ENCODE results near the gene HRH2.
"Not testable (repeated sequence)": the region's sequence is repeated elsewhere in the genome, so short reads cannot be mapped to it uniquely, and the experiment has no call there.

HRH2 gene

GRCh38 chr5:175737481-175737880, 79.6 kb downstream of the HRH2 start:
- DNase-seq (ENCODE audit: low read depth in 2 of 3, low spot score in 1 of 3), result no peak

- no peak for DNase-seq (ENCODE audit: low read depth in 2 of 3, low spot score in 1 of 3)
Measured at GRCh38 chr5:175738126-175738525, 80.3 kb downstream of the HRH2 start.

GRCh38 chr5:175738602-175739133, 80.8 kb downstream of the HRH2 start:
- no peak for DNase-seq (ENCODE audit: low read depth in 2 of 3, low spot score in 1 of 3)

- DNase-seq (ENCODE audit: low read depth in 2 of 3, low spot score in 1 of 3), result no peak
Measured at GRCh38 chr5:175740014-175740413, 82.1 kb downstream of the HRH2 start.

GRCh38 chr5:175741556-175741955, 83.7 kb downstream of the HRH2 start:
- DNase-seq (ENCODE audit: low read depth in 2 of 3, low spot score in 1 of 3), result no peak

- no peak for DNase-seq (ENCODE audit: low read depth in 2 of 3, low spot score in 1 of 3)
Measured at GRCh38 chr5:175742290-175742994, 84.6 kb downstream of the HRH2 start.

- no peak for DNase-seq (ENCODE audit: low read depth in 2 of 3, low spot score in 1 of 3)
Measured at GRCh38 chr5:175743676-175744210, 85.9 kb downstream of the HRH2 start.

- no peak for DNase-seq (ENCODE audit: low read depth in 2 of 3, low spot score in 1 of 3)
Measured at GRCh38 chr5:175745210-175745609, 87.3 kb downstream of the HRH2 start.

GRCh38 chr5:175746851-175747250, 89.0 kb downstream of the HRH2 start:
- no peak for DNase-seq (ENCODE audit: low read depth in 2 of 3, low spot score in 1 of 3)

- no peak for DNase-seq (ENCODE audit: low read depth in 2 of 3, low spot score in 1 of 3)
Measured at GRCh38 chr5:175747539-175748060, 89.7 kb downstream of the HRH2 start.

- DNase-seq (ENCODE audit: low read depth in 2 of 3, low spot score in 1 of 3), result no peak
Measured at GRCh38 chr5:175748650-175749049, 90.8 kb downstream of the HRH2 start.

GRCh38 chr5:175749591-175749990, 91.7 kb downstream of the HRH2 start:
- no peak for DNase-seq (ENCODE audit: low read depth in 2 of 3, low spot score in 1 of 3)

GRCh38 chr5:175750511-175750931, 92.7 kb downstream of the HRH2 start:
- DNase-seq (ENCODE audit: low read depth in 2 of 3, low spot score in 1 of 3), result no peak

- DNase-seq (ENCODE audit: low read depth in 2 of 3, low spot score in 1 of 3), result no peak
Measured at GRCh38 chr5:175751369-175751768, 93.5 kb downstream of the HRH2 start.

- DNase-seq (ENCODE audit: low read depth in 2 of 3, low spot score in 1 of 3), result no peak
Measured at GRCh38 chr5:175752826-175753535, 95.1 kb downstream of the HRH2 start.

- no peak for DNase-seq (ENCODE audit: low read depth in 2 of 3, low spot score in 1 of 3)
Measured at GRCh38 chr5:175753536-175754402, 95.9 kb downstream of the HRH2 start.

GRCh38 chr5:175759991-175760390, 102.1 kb downstream of the HRH2 start:
- not testable (repeated sequence) for DNase-seq (ENCODE audit: low read depth in 2 of 3, low spot score in 1 of 3)
